Osteoblast (primary cell): ENCODE measurements around the gene FGF14. TPM values are rescaled to one million over a fixed set of nuclear protein-coding genes. Genes with fewer than 3 reads are reported as not detected.
"Not testable (repeated sequence)": the region's sequence is repeated elsewhere in the genome, so short reads cannot be mapped to it uniquely, and the experiment has no call there.

Source experiments
- DNase-seq: peaks from one replicate; pipeline ENCODE4 v3.0.0; 2011; ENCODE audit warnings: low spot score, mixed read lengths; ENCODE audit not compliant: insufficient read length; ENCODE audit errors: missing footprints
- H2AFZ ChIP-seq: 2 replicates; pipeline ENCODE4 v1.6.0; 2011; ENCODE audit warnings: mild to moderate bottlenecking, low read length
- H3K27ac ChIP-seq: 2 replicates; pipeline ENCODE4 v1.5.1; 2011; ENCODE audit warnings: mild to moderate bottlenecking, low read depth, low read length, moderate library complexity
- H3K27me3 ChIP-seq: 2 replicates; pipeline ENCODE4 v1.6.0; 2012; ENCODE audit warnings: mild to moderate bottlenecking, control low read depth, inconsistent platforms, low read length, moderate library complexity; ENCODE audit not compliant: insufficient read depth
- H3K36me3 ChIP-seq: 2 replicates; pipeline ENCODE4 v1.5.1; 2011; ENCODE audit warnings: mild to moderate bottlenecking, low read length, control low read depth, moderate library complexity; ENCODE audit not compliant: insufficient read depth
- H3K4me1 ChIP-seq: 2 replicates; pipeline ENCODE4 v1.5.1; 2011; ENCODE audit warnings: mild to moderate bottlenecking, low read length, control low read depth, moderate library complexity; ENCODE audit not compliant: insufficient read depth
- H3K4me2 ChIP-seq: 2 replicates; pipeline ENCODE4 v1.6.0; 2011; ENCODE audit warnings: mild to moderate bottlenecking, low read length; ENCODE audit not compliant: insufficient read depth
- H3K4me3 ChIP-seq: fragments of 200-600 bp; sonication (generic); 3 replicates; pipeline ENCODE4 v1.5.1; 2012; ENCODE audit warnings: mild to moderate bottlenecking, low read length, inconsistent platforms; ENCODE audit not compliant: insufficient read depth
- H3K79me2 ChIP-seq: 2 replicates; pipeline ENCODE4 v1.6.0; 2012; ENCODE audit warnings: mild to moderate bottlenecking, low read length, control low read depth, inconsistent platforms; ENCODE audit not compliant: insufficient read depth
- H3K9me3 ChIP-seq: 2 replicates; pipeline ENCODE4 v1.5.1; 2011; ENCODE audit warnings: low read depth, low read length, control low read depth
- H4K20me1 ChIP-seq: 2 replicates; pipeline ENCODE4 v1.6.0; 2012; ENCODE audit warnings: mild to moderate bottlenecking, low read length, control low read depth; ENCODE audit not compliant: insufficient read depth
- total RNA-seq: library from RNA; depleted of rRNA; stranded (reverse); fragments of >200 nt; gene quantifications from 2 replicates; pipeline ENCODE4 v1.2.3, GENCODE V29; 2012
- TF ChIP-seq, protein P1 (sequence below): IDR thresholded peaks from 2 replicates; pipeline ENCODE4 v1.5.1; 2011; ENCODE audit warnings: mild to moderate bottlenecking, low read depth, low read length, moderate library complexity; ENCODE audit errors: extremely low read depth

The FGF14 gene
- total RNA-seq, 1 donor, result under 0.01 TPM

DNA sequence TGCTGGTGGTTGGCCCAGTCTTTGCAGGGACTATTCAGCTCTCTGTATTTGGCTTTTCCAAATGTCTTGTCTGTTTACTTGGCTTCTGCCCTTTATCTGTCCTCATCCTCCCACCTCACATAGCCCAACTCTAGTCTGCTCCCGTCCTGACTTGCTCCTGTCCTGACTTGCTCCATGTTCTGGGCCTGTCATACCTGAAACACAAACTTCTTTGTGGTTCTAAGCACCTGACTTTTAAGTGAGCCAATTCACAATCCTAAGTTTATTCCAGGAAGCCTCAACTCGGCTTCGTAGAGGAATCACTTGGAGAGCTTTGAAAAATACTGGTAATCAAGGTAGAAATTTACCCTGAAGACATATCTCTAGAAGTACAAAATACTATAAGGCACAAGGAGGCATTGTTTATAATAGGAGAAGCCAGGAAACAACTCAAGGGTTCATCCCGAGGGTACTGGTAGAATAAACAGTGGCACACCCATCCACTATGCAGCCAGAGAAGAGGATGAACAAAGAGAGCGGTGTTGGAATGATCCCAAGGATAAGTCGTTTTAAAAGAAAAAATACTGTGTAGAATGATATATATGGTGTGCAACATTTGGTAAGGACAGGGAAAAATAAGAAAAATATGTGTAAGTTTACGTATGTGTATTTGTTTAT, 284.5 kb downstream of the FGF14 start:
- DNase-seq, result no peak
- Histone ChIP-seq H3K36me3 (no peaks in the 10 kb centered on the region), H3K27ac (no peak overlapping the region), H3K4me2 (no peak overlapping the region), H3K4me3 (no peak overlapping the region), H3K27me3 (no peaks in the 10 kb centered on the region), H3K79me2 (no peaks in the 10 kb centered on the region), H4K20me1 (no peaks in the 10 kb centered on the region), H3K9me3 (no peaks in the 10 kb centered on the region), H3K4me1 (no peaks in the 10 kb centered on the region), H2AFZ (no peak overlapping the region)
- TF ChIP-seq, protein P1, sequence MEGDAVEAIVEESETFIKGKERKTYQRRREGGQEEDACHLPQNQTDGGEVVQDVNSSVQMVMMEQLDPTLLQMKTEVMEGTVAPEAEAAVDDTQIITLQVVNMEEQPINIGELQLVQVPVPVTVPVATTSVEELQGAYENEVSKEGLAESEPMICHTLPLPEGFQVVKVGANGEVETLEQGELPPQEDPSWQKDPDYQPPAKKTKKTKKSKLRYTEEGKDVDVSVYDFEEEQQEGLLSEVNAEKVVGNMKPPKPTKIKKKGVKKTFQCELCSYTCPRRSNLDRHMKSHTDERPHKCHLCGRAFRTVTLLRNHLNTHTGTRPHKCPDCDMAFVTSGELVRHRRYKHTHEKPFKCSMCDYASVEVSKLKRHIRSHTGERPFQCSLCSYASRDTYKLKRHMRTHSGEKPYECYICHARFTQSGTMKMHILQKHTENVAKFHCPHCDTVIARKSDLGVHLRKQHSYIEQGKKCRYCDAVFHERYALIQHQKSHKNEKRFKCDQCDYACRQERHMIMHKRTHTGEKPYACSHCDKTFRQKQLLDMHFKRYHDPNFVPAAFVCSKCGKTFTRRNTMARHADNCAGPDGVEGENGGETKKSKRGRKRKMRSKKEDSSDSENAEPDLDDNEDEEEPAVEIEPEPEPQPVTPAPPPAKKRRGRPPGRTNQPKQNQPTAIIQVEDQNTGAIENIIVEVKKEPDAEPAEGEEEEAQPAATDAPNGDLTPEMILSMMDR, result no peak

DNA sequence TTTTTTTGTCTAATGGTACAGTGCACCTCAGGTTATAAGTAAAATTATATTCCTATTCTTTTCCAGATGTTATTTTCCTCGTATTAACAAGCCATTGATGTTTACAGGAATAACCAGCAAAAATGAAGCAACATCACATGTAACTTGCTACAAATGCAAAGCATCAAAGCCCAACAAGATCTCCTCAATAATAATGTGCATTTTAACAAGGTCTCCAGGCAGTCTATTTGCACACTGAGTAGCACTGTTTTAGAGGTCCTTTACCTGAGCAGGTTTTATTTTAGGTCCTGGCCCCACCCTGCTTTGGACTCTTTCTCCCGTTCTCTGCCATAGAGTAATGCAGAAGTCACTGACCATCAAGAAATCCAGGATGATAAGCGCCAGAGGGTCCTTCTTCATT, 298.4 kb downstream of the FGF14 start:
- DNase-seq, result no peak
- Histone ChIP-seq H3K27ac (no peak overlapping the region), H3K4me1 (no peaks in the 10 kb centered on the region), H3K9me3 (no peaks in the 10 kb centered on the region), H4K20me1 (no peaks in the 10 kb centered on the region), H3K36me3 (no peaks in the 10 kb centered on the region), H3K79me2 (no peaks in the 10 kb centered on the region), H3K27me3 (no peaks in the 10 kb centered on the region), H2AFZ (no peak overlapping the region), H3K4me3 (no peak overlapping the region), H3K4me2 (no peak overlapping the region)
- TF ChIP-seq, protein P1, result no peak

DNA sequence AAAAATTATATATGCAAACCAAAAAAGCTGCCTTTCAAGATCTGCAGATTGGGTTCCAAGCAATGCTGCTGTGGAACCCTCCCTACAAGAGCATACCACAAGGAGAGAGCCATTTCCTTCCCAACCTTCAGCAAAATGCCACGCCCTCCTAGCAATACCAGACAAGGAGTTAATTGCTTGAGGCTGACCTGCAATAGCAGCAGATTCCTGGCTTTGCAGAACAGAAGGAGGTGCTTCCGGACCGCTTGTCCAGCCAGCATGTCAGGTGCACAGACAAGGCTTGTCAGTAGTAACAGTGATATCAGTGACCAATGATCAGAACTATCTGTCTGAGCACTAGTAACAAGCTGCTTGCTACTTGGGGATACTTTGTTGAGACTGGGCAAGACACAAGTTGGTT, 301.6 kb downstream of the FGF14 start:
- Histone ChIP-seq H3K4me1 (no peaks in the 10 kb centered on the region), H3K4me3 (no peak overlapping the region), H3K4me2 (no peak overlapping the region), H2AFZ (no peak overlapping the region), H3K79me2 (no peaks in the 10 kb centered on the region), H3K27me3 (no peaks in the 10 kb centered on the region), H3K9me3 (no peaks in the 10 kb centered on the region), H3K27ac (no peak overlapping the region), H4K20me1 (no peaks in the 10 kb centered on the region), H3K36me3 (no peaks in the 10 kb centered on the region)
- DNase-seq, result no peak
- TF ChIP-seq, protein P1, result no peak

DNA sequence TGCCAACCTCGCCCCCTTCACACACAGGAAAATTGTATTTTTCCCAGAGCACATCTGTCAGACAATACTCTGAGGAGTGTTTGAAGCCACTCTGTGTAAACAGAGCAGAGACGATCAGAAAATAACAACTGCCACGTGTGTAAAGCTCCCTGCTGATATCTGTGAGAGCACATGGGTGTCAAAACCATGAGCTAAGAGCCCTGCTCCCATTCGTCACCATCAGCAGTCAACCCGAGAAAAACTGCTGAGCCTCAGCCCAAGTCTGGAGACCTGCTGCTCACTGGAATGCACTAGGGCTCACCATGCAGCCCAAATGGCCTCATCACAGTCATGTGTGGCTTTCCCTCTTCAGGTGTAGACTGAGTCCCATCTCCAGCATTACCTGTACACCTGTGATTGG, 304.1 kb downstream of the FGF14 start:
- TF ChIP-seq, protein P1, result no peak
- no peaks in the 10 kb centered on the region for H4K20me1 ChIP-seq
- no peak overlapping the region for H3K4me3 ChIP-seq
- no peak overlapping the region for H3K4me2 ChIP-seq
- no peak overlapping the region for H2AFZ ChIP-seq
- no peaks in the 10 kb centered on the region for H3K79me2 ChIP-seq
- H3K36me3 ChIP-seq, result no peaks in the 10 kb centered on the region
- no peaks in the 10 kb centered on the region for H3K27me3 ChIP-seq
- no peaks in the 10 kb centered on the region for H3K9me3 ChIP-seq
- no peak overlapping the region for H3K27ac ChIP-seq
- H3K4me1 ChIP-seq, result no peaks in the 10 kb centered on the region
- no peak for DNase-seq

DNA sequence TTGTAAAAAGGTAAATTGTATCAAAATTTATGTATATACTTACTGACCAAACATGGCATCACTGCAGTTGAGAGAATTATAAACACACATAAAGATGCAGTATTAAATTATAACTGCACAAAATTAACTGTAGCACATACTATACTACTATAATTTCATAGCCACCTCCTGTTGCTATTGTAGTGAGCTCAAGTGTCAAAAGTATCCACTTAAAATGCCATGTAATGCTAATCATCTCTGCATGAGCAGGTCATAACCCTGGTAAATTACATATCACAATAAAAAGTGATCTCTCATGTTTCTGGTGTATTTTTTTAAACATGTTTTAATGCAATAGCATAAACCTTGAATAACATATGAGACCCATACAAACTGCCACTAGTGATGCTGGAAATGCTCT, 308.6 kb downstream of the FGF14 start:
- DNase-seq, H3K4me3 ChIP-seq, H3K27me3 ChIP-seq, H3K27ac ChIP-seq, H3K4me1 ChIP-seq, H3K36me3 ChIP-seq, H3K79me2 ChIP-seq, H2AFZ ChIP-seq, H4K20me1 ChIP-seq, H3K4me2 ChIP-seq, H3K9me3 ChIP-seq: not testable (repeated sequence)
